Activated CD8-positive, alpha-beta memory T cell treated with anti-CD3 and anti-CD28 coated beads, Interleukin-2, amount 50 U/mL, for 24 hours (primary cell): ENCODE results near the gene LRCH4.

Experiments used
- DNase-seq: peaks from one replicate; pipeline ENCODE4 v3.0.0-alpha.2; 2020; ENCODE audit errors: extremely low read depth

Gene LRCH4

DNA sequence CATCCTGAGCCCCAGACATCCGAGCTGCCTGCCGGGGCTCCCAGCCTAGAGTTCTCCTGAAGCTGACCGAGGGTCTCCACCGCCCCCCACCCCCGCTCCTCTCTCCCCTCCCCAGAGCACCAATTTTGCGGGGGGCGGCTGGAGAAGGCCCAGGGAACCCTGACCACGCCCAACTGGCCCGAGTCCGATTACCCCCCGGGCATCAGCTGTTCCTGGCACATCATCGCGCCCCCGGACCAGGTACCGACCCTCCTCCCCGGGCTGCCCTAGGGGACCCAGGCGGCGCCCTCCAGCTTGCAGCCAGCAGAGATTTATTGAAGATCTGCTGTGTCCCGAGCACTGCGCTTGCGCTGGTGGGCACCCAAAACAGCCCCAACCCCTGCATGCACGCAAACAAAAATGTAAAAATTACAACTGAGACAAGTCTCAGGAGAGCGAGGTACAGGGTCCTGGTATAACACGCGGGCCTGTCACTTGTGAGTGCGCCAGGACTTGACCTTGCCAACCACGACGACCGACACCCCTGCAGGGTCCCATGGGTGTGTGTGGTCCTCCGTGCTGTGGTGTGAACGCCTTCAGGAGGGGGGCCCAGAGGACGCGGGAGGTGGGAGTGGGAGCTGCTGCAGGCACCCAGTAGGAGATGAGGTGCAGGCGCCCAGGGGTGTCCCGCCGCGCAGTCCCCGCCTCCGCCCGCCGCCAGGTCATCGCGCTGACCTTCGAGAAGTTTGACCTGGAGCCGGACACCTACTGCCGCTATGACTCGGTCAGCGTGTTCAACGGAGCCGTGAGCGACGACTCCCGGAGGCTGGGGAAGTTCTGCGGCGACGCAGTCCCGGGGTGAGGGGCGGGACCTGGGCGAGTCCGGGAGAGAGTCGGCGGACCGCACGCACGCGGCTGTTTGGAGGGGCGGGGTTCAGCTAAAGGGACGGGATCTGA, 19.3 kb upstream of the LRCH4 start:
- DNase-seq = no peak

DNA sequence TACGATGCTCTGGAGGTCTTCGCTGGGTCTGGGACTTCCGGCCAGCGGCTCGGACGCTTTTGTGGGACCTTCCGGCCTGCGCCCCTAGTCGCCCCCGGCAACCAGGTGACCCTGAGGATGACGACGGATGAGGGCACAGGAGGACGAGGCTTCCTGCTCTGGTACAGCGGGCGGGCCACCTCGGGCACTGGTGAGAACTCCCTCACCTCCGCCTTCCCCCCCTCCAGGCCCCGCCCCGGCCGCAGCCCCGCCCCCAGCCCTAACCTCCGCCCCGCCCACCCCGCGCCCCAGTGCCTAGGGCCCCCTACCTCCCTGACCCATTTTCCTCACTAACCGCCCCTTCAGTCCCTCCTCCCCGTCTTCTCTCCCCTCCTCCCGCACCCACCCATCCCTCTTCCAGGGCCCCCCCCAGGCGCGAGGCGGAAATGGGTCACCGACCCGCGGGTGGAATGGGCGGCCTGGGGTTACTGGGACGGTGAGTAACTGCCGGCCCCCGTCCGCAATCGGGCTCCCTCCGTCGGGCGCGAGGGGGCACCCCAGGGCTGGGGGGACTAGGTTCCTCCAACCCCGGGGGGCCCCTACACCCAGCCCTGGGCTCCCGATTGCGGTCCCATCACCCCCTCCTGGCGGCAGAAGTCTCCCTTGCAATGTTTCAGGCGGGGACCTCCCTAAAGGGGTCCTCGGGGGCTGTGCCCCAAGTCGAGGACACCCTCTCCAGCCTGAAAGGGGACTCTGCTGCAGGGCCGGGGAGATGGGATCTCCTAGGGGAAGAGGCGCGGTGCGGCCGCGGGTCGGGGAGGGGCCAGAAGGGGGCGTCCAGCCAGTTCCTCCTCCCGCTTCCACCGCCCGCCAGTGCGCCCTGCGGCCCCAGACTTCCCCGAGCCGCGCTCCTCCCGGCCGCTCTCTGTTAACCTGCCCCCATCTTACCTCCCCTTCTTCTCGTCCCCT, 18.4 kb upstream of the LRCH4 start:
- no peak for DNase-seq

DNA sequence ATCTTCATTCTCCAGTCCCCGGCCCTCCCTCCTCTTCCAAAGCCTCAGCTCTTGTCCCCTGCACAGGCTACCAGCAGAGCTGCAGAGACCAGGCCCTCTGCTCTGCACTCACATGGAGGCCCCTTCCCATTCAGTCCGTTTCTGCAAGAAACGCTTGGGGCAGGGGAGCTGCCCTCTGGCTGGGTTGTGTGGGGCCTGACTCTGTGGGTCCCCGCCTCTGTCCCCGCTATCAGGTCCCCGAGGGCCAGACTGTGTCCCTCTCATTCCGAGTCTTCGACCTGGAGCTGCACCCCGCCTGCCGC, 17.7 kb upstream of the LRCH4 start:
- DNase-seq = no peak

DNA sequence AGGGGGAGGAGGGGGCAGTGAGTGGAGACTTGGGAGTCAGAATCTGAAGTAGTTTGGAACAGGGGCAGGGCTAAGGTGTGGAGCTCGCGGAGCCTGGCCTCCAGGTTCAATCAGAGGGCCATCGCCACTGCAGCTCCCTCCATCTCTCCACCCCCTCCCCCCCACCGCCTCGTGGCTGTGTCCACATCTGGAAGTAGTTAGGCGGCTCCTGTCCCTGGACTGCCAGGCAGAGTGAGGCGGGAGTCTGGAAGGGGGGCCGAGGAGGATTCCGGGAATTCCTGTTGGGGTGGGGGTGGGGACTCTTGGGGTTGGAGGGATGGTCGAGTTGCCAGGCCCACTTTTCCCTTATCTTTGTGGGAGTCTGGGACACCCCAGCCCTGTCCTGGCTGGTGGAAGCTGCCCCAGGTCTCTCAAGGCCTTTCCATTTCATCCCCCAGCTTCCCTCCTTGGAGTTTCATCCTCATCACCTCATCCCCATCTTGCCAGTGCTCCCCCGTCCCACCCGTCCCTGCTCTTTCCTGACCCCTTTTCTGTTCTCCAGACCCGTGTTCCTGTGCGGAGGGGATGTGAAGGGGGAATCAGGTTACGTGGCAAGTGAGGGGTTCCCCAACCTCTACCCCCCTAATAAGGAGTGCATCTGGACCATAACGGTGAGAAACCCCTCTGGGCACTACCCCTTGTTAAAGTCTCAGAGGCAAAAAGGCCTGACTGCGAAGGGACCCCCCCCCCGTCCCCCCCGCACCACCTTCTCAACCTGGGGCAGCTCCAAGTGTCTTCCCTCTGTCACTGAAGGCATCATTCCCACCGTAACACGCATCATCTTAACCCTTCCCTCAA, 17.2 kb upstream of the LRCH4 start:
- no peak for DNase-seq

DNA sequence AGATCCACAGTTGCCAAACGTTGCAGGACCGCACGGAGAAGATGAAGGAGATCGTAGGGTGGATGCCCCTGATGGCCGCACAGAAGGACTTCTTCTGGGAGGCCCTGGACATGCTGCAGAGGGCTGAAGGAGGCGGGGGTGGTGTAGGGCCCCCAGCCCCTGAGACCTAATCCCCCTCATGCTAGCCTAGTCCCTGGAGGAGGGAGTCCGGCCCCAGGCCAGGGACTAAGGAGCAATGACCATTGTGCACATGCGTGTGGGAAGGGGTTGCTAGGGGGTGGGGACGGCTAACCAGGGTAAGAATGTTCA, 14.8 kb upstream of the LRCH4 start:
- no peak for DNase-seq

DNA sequence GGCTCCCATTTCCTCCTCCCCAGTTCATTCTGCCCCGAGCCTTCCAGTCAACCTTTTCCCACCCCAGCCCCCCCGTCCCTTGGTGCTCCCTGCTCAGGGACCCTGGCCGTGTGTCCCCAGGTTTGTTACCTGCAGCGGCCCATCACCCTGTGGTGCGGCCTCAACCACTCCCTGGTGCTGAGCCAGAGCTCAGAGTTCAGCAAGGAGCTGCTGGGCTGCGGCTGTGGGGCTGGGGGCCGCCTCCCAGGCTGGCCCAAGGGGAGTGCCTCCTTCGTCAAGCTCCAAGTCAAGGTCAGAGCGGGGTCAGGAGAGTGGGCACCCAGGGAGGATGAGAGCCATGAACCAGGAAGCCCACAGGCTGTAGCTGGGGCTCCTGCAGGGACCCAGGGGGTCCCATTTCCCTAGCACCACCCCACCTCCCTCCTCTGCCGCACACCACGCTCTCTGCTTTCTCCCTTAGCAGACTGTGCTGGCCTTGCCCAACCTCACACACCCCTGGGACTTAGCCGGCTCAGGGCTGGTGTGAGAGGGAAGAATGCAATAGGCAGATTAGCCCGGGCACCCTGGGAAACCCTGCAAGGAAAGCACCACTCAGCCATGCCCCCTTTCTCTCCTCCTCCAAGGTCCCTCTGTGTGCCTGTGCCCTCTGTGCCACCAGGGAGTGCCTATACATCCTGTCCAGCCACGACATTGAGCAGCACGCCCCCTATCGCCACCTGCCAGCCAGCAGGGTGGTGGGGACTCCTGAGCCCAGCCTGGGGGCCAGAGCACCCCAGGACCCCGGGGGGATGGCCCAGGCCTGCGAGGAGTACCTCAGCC, 14.2 kb upstream of the LRCH4 start:
- DNase-seq = no peak

DNA sequence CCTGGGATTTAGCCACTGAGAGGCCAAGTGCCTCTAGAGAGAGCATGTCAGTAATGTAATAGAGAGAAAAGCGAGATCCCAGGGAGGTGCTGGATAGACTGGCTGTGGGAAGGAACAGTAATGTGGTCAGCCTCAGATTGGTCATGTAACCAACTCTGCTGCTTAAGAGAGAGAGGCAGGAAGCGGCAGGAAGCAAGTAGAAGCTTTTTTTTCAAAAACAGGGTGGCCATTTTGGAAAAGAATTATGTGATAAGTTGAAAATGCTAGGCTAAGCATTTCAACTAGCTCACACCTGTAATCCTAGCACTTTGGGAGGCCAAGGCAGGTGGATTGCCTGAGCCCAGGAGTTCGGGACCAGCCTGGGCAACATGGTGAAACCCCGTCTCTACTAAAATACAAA, 12.5 kb upstream of the LRCH4 start:
- DNase-seq = no peak

DNA sequence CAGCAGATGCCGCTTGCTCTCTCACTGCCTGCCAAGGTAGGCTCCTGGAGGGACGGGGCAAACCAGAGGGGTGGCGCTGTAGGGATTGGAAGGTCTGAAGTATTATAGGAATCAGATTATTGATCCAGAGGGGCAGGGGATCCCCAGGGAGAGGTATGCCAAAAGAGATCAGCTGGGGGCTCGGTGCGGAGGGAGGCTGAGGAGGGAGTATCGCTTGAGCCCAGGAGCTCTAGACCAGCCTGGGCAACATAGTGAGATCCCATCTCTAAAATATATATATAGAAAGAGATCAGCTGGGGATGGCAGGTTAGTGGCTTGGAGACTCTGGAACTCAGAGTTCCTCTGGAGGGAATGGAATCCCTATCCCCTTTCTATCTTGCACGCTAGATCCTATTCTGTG, 9.3 kb upstream of the LRCH4 start:
- no peak for DNase-seq

DNA sequence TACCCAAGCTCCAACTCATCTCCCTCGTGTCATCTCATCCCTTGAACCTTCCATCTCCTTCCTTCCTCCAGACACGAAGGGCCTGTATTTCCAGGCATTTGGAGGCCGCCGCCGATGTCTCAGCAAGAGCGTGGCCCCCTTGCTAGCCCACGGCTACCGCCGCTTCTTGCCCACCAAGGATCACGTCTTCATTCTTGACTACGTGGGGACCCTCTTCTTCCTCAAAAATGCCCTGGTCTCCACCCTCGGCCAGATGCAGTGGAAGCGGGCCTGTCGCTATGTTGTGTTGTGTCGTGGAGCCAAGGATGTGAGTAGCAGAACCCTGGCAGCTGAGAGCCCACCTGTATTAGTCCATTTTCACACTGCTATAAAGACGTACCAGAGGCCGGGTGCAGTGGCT, 5.7 kb upstream of the LRCH4 start:
- DNase-seq = no peak

DNA sequence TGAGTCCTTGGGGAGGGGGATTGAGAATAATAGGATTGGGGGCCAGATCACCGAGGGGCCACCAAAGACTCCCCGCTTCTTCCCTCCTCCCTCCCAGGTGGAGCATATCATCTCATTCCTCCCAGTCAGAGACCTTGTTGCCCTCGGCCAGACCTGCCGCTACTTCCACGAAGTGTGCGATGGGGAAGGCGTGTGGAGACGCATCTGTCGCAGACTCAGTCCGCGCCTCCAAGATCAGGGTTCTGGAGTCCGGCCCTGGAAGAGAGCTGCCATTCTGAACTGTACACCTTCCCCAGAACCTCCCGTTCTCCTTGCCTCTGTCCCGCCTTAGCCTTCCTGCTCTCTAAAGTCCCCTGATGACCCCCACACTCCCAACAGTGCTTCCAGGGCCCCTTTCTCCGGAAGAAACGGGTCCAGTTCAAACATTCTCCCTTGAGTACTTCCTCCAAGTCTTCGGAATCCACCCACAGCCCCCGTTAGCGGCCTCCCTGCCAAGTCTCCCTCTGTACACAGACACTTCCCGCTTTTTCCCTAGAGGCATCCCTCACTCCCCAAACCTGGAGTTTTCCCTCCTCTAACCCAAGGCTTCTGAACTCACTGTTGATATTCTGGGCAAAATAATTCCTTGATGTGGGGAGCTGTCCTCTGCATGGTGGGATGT, 4.3 kb upstream of the LRCH4 start:
- no peak for DNase-seq

DNA sequence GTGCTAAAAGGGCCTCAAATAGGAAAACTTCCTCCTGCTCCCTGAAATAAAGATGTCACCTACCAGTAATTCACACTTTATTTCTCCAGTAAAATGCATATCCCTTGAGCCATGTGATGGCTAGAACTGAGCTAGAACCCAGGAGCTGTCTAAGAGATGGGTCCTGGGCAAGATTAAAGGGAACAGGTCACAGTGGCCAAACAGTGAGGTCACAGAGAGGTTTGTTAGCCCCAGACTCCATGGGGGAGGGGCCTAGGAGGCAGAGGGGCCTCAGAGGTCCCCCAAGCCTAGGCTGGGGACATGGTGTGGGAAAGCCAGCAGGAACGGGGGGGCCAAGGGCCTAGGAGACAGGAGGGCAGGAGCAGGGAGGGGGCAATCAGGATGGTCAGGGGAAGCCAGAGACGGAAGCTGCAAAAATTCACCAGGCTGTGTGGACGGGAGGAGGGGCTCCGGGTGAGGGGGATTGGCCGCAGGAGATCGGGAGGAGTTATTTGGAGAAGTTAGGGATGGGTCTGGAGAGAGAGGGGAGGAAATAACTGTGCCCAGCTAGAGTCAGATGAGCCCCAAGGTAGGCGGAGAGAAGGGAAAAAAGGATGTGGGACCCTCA, 3.5 kb upstream of the LRCH4 start:
- no peak for DNase-seq

DNA sequence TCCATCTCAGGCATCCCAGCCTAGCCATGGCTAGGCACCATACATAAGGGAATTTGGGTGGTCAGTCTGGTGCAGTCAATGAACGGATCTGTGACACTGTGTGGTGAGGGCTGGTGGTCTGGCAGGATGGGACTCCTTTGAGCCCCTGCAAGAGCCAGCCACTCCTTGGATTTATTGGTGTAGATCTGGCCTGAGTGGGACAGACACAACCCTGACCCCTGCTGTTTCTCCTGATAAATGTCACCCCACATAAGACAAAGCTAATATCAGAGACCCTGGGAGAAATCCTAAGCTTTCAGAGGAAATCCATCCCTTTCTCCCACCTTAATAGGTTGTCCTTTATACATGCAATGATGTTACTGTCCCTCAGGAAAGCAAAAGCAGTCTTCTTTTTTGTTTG, 2.5 kb upstream of the LRCH4 start:
- DNase-seq = no peak

DNA sequence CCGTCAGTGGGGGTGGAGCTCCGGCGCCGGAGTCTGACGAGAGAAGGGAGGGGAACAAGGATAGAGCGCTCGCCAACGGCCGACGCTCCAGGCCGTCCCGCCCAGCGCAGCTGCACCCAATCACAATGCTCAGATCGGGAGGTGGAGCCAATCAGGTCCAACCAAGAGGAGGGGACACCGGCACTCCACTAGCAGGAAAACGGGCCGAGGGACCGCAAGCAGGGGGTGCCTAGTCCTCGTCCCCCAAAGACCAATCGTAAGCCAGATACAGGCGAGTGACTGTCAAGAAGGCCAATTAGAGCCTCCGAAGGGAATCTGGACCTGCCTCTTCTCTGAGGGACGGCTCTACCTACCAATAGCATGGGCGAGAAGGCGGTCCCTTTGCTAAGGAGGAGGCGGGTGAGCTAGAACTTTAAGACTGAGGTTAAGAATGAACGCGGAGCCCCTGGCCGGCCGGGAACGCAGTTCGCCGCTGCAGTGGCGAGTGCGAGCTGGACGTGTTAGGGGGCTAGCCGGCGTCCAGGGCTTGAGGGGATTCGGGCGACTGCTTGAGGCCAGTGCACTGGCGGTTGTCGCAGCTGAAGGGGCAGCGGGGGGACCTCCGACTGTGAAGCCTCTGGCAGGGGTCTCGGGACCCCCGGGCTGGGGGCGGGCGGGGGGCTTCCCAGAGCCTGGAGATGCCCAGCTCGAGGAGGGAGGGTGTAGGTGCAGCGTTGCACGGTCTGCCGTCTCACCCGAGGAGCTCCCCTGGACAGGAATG, 517 bp upstream of the LRCH4 start, which contains the start of gene FBXO24:
FBXO24 (plus strand) TSS at position 63 of the 760 bp plus-strand sequence; CDS start at position 361, 298 bp downstream.
- peak; percentile 99 for DNase-seq

DNA sequence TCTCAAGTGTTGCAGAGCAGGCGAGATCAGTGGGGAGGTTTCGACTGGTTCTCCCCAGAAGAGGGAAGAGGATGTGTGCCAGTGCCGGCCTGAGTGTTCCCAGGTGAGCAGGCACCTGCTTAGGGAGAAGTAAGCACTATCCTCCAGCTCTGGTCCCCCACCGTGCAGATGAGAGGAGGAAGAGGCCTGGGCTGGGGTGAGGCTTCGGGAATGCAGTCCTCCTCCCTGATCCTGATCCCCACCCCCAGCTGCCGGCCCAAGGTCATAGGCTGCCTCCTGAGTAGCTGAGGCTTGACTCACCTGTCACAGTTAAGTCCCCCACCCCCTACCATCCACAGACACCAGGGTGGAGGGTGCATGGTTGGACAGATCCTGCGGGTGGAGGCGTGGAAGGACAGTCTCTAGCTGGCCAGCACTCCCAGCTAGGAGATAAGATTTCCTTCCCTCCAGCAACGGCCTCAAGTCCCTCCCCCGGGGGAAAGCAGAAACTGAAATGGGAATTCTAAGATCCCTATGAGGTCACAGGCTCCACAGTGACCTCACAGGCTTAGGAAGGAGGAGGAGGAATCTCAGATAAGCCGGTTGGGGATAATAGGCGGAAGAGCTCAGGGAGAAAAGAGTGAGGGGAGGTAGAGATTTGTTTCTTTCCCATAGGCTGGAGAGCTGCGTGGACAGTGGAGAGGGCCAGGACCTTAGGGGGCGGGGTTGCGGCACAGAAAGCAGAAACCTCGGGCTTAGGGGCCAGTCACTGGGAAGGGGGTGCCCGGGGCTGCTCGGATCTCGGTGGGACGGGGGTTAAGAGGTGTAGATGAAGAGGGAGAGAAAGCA, 1.0 kb downstream of the LRCH4 start:
- DNase-seq = no peak

DNA sequence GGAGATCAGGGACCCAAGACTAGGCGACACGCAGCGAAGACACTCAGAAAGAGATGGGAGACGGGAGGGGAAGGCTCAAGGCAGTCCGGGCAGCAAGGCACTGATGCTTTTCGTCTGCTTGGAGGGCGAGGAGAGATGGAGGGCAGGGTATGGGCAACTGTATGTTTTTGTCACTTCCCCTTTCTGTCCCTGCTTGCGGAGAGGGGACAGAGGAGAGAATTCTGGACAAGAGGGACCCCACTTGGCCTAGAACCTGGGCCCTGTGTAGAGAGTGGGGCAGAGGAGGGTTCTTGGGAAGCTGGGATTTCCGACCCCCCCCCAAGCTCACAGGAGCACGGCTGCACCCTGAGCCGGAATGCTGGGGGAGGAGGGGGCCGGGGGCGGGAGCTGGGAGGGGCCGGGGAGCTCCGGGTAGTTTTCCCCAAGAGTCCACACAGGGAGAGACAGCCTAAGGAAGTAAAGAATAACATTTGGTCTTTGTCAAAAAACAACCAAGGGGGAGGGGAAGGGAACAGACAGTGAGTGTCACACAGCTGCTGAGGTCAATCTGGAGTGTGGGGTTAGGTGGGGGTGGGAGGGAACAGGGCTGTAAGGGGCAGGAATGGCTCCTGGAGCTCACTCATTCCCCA, 1.8 kb downstream of the LRCH4 start:
- no peak for DNase-seq

DNA sequence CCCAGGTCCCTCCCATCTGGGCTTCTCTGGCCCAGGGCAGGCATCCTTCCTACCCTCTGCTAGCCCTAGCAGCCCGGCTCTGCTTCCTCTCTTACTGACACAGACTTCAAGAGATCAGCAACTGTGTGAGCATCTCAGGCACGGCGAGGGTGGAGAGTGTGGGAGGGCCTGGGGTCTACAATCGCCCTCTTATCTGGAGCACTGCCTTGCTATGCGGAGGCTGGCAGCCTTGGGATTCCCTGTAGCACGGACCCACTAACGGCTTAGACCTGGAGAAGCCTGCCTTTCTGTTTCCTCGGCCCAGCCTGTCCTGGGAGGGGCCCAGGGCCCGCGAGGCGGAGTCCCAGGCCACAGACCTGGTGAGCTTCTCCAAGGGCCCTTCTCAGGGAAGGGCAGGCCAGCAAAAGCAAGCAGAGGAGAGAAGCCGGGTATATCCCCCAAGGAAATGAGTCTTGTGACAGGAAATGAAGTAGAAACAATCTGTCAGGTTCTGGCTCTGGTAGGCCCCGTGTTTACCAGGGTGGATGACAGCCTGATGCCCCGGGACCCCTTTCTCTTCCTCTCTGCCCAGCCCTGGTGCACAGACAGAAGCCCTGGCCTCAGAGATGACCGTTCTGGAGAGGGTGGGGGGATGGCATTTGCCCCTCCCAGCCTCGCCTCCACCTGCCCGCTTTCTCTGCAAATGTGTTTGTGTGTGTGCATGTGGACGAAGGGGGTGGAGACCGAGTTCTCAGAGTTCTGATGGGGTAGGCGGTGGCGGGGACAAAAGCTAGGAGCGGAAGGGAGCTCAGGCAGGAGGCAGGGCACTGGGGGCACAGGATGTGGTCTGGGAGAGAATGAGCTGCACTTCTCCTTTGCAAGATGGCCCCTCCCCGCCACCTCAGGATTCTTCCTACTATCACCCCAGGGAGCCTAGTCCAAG, 2.5 kb downstream of the LRCH4 start:
- DNase-seq = no peak

DNA sequence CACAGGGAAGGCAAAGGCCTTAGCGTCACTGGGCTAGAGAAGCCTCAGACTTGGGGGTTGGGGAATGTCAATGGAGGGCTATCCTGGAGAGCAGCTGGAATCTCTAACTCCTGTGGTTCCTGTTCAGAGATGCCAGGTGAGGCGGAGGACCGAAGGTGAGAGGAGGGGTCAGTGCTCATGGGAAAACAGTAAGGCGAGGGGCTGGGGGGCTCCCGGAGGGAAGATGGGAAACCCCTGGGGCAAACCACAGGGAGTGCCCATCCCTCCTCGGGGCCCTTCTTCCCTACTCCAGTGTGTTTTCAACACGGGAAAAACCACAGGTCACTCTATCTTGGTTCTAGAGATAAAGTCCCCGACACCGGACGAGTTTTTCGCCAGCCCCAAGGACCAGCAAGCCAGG, 3.3 kb downstream of the LRCH4 start:
- DNase-seq = no peak
